Measurements from ENCODE around the gene FTO. TPM values are rescaled to one million over a fixed set of nuclear protein-coding genes. Genes with fewer than 3 reads are reported as not detected.

The FTO gene
- total and polyA plus RNA-seq, 2 of the 8 experiments (the other 6 are each of a cell fraction or from before 2014, with no cell fraction given), result 34.5 to 59.8 TPM

- Histone ChIP-seq H3K79me2 (ENCODE audit: control insufficient read depth in 1 of 2, insufficient read depth in 2 of 2, low read length in 2 of 2) (no peaks in the 10 kb centered on the region), H2AFZ (ENCODE audit: low read length) (no peak overlapping the region), H3K9ac (replicated peaks in 1 of 4; ENCODE audit: extremely low read depth in 1 of 4, low read depth in 3 of 4, low read length in 3 of 4) (no peak overlapping the region; a peak in 1 of 7 replicates), H3K23ac (ENCODE audit: insufficient read length) (no peak overlapping the region), H3K23me2 (ENCODE audit: low read depth, low read length) (no peaks in the 10 kb centered on the region), H4K20me1 (replicated peaks in 1 of 2; ENCODE audit: control insufficient read depth in 1 of 2, insufficient read depth in 2 of 2, low read length in 2 of 2) (no peaks in the 10 kb centered on the region), H2AK5ac (ENCODE audit: low read depth, low read length) (no peak overlapping the region), H3K9me3 (ENCODE audit: insufficient read depth in 2 of 2, low read depth in 1 of 2, low read length in 1 of 2) (no peaks in the 10 kb centered on the region), H3K18ac (ENCODE audit: extremely low read depth, low read length) (no peak overlapping the region), H3K36me3 (ENCODE audit: control insufficient read depth in 2 of 4, insufficient read depth in 4 of 4, low read length in 3 of 4) (no peaks in the 10 kb centered on the region), H4K5ac (ENCODE audit: insufficient read length, low read depth, low read length) (no peak overlapping the region), H4K91ac (replicated peaks; ENCODE audit: insufficient read length, low read length) (no peak overlapping the region), H2BK20ac (ENCODE audit: low read length) (no peak overlapping the region), H3K4ac (replicated peaks; ENCODE audit: insufficient read length, low read depth, low read length) (no peak overlapping the region), H3K4me1 (replicated peaks in 1 of 4; ENCODE audit: control insufficient read depth in 3 of 4, insufficient read depth in 4 of 4, low read length in 3 of 4) (peaks cover 2 to 16% (median 14%) of the 10 kb centered on the region in 4 experiments; a peak in 6 of 7 replicates), H3K4me2 (ENCODE audit: insufficient read depth in 1 of 2, low read depth in 2 of 2, low read length in 2 of 2) (no peak overlapping the region), H3K27ac (ENCODE audit: low read depth, low read length) (no peak overlapping the region), H2BK5ac (ENCODE audit: low read depth, low read length) (no peak overlapping the region), H4K8ac (ENCODE audit: extremely low read depth, insufficient read depth, low read length) (no peak overlapping the region), H3K79me1 (ENCODE audit: low read depth, low read length) (no peaks in the 10 kb centered on the region), H2BK12ac (ENCODE audit: low read depth, low read length) (peak overlapping the region; percentile 56; the same call in 1 of the 2 replicates), H3K27me3 (replicated peaks in 1 of 4; ENCODE audit: control insufficient read depth in 3 of 4, extremely low read depth in 1 of 4, insufficient read depth in 3 of 4, low read length in 3 of 4) (no peaks in the 10 kb centered on the region; a peak in 1 of 7 replicates), H3K14ac (ENCODE audit: insufficient read length) (no peak overlapping the region), H2BK120ac (replicated peaks; ENCODE audit: low read depth, low read length) (no peak overlapping the region), H3K56ac (replicated peaks; ENCODE audit: insufficient read length, low read depth, low read length) (no peak overlapping the region), H2BK15ac (ENCODE audit: low read length) (no peak overlapping the region), H3K4me3 (ENCODE audit: extremely low read depth in 1 of 4, insufficient read depth in 2 of 4, low read depth in 3 of 4, low read length in 4 of 4) (no peak overlapping the region)
- WGBS, 2 experiments (ENCODE audit: extremely low coverage in 1 of 2, insufficient coverage in 1 of 2, insufficient read length in 1 of 2, insufficient replicate concordance in 2 of 2, low coverage in 1 of 2, low lambda C conversion rate in 2 of 2, missing lambda C conversion rate in 1 of 2), result 94% methylated on average over 3 of the region's 3 CpGs; no CpG with 5 or more reads in 1 of the 2 experiments
- DNase-seq (ENCODE audit: low read depth in 1 of 2, low spot score in 2 of 2) (peak in 1 of 2 experiments; percentile 14), FAIRE-seq (no peak)
- ChIA-PET POLR2A (ENCODE audit: partially characterized antibody) (no interaction called here), CTCF (ENCODE audit: partially characterized antibody) (no interaction called here)
- TF ChIP-seq MAFK (IDR thresholded peaks at IDR 0.05; ENCODE audit: low read depth, low read length) (no peak), TAF7 (optimal IDR thresholded peaks at IDR 0.05; ENCODE audit: borderline replicate concordance, low read depth, low read length) (no peak), SIN3A (conservative IDR thresholded peaks at IDR 0.05 in 1 of 2, IDR thresholded peaks at IDR 0.05 in 1 of 2; ENCODE audit: low read depth in 1 of 2, low read length in 2 of 2) (no peak), ATF3 (IDR thresholded peaks at IDR 0.05; ENCODE audit: insufficient read depth, low read depth, low read length) (no peak), RBBP5 (IDR thresholded peaks at IDR 0.05; ENCODE audit: borderline replicate concordance, low read depth, low read length) (no peak), MAX (IDR thresholded peaks at IDR 0.05) (no peak), HDAC6 (IDR thresholded peaks at IDR 0.05; ENCODE audit: low read depth, low read length) (no peak), FOSL1 (IDR thresholded peaks at IDR 0.05; ENCODE audit: insufficient read depth, low read depth, low read length) (no peak), EGR1 (IDR thresholded peaks at IDR 0.05; ENCODE audit: borderline replicate concordance, low read depth, low read length) (no peak), BACH1 (IDR thresholded peaks at IDR 0.05; ENCODE audit: low read length) (no peak), CHD1 (IDR thresholded peaks at IDR 0.05; ENCODE audit: low read depth, low read length) (no peak), CBX5 (IDR thresholded peaks at IDR 0.05; ENCODE audit: low read depth, low read length) (no peak), GABPA (IDR thresholded peaks at IDR 0.05; ENCODE audit: borderline replicate concordance, insufficient read depth, low read length) (no peak), SRF (IDR thresholded peaks at IDR 0.05; ENCODE audit: low read depth, low read length) (no peak)
Observed at GRCh38 chr16:54056921-54057320, 353.0 kb downstream of the FTO start.

All from H1 (cell line).